Epithelial cell of esophagus (primary cell): Measurements from ENCODE around the gene C19orf38.

ENCODE experiments used
- DNase-seq: peaks from one replicate; pipeline ENCODE4 v3.0.0; 2010; ENCODE audit warnings: low read depth
- H3K4me3 ChIP-seq: 2 replicates; pipeline ENCODE4 v1.5.1; 2011; ENCODE audit warnings: mild to moderate bottlenecking, low read length, control low read depth
- TF ChIP-seq, protein P1 (sequence below): IDR thresholded peaks from 2 replicates; pipeline ENCODE4 v1.5.1; 2011; ENCODE audit warnings: low read depth, mild to moderate bottlenecking, low read length, control low read depth, inconsistent platforms; ENCODE audit not compliant: insufficient read depth; ENCODE audit errors: missing control alignments

C19orf38 gene

GRCh38 chr19:10899151-10899653 is 51.0 kb downstream of the C19orf38 start:
- DNase-seq: peak; percentile 52
- TF ChIP-seq, protein P1, sequence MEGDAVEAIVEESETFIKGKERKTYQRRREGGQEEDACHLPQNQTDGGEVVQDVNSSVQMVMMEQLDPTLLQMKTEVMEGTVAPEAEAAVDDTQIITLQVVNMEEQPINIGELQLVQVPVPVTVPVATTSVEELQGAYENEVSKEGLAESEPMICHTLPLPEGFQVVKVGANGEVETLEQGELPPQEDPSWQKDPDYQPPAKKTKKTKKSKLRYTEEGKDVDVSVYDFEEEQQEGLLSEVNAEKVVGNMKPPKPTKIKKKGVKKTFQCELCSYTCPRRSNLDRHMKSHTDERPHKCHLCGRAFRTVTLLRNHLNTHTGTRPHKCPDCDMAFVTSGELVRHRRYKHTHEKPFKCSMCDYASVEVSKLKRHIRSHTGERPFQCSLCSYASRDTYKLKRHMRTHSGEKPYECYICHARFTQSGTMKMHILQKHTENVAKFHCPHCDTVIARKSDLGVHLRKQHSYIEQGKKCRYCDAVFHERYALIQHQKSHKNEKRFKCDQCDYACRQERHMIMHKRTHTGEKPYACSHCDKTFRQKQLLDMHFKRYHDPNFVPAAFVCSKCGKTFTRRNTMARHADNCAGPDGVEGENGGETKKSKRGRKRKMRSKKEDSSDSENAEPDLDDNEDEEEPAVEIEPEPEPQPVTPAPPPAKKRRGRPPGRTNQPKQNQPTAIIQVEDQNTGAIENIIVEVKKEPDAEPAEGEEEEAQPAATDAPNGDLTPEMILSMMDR: no peak
- H3K4me3 ChIP-seq: no peak overlapping the region

GRCh38 chr19:10907925-10908324 is 59.7 kb downstream of the C19orf38 start:
- DNase-seq: no peak
- H3K4me3 ChIP-seq: no peak overlapping the region
- TF ChIP-seq, protein P1: no peak

GRCh38 chr19:10908380-10908960 is 60.3 kb downstream of the C19orf38 start:
- no peak overlapping the region for H3K4me3 ChIP-seq
- no peak for DNase-seq
- TF ChIP-seq, protein P1: no peak

DNA sequence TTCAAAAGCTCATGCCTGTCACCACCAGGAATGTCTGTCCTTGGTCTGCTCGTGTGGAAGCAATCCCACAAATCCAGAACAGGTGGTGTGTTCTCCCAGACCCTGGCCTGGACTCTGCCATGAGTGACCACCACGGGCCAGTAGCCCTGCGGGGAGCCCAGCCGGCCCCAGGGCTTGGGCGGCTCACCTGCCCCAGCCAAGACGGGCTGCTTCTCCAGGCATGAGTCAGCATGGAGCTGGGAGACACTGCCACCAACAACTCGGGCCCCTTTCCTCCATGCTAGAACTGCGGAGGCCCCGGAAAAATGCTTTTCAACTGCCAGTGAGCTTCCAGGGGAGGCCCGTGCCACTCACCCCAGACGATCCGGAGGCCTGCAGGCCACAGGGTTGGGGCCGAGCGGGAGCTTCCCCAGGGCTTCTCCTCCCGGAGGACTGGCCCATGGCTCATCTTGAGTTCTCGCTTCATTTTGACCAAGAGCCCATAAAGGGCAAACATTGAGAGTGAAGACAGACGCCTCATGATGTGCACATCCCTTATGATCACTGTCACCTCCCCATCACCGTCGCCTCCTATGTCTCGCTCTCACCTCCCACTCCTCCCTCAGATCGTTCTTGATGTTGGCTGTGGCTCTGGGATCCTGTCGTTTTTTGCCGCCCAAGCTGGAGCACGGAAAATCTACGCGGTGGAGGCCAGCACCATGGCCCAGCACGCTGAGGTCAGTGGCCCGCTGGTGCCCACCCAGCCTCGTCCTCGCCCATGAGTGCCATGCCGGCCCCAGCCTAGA is 63.6 kb downstream of the C19orf38 start:
- H3K4me3 ChIP-seq: no peak overlapping the region
- DNase-seq: no peak
- TF ChIP-seq, protein P1: no peak

DNA sequence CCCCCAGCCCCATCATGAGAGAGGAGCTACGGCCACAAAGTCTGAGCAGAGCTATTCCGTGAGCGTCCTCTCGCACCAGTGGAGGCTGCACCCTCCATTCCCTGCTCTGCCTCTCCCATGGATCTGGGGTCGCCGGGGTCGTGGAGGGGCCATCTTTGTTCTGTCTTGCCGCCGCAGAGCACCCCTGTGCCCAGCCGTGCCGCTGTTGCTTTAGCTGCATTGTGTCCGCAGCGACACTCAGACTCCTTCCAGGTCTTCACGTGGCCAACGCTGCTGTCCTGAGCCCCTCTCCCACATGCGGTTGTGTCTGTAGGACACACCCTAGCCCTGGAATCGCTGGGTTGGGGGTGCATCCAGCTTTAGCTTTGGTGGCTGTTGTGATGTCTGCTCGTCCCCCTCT is 64.4 kb downstream of the C19orf38 start:
- TF ChIP-seq, protein P1: no peak
- no peak for DNase-seq
- H3K4me3 ChIP-seq: no peak overlapping the region

DNA sequence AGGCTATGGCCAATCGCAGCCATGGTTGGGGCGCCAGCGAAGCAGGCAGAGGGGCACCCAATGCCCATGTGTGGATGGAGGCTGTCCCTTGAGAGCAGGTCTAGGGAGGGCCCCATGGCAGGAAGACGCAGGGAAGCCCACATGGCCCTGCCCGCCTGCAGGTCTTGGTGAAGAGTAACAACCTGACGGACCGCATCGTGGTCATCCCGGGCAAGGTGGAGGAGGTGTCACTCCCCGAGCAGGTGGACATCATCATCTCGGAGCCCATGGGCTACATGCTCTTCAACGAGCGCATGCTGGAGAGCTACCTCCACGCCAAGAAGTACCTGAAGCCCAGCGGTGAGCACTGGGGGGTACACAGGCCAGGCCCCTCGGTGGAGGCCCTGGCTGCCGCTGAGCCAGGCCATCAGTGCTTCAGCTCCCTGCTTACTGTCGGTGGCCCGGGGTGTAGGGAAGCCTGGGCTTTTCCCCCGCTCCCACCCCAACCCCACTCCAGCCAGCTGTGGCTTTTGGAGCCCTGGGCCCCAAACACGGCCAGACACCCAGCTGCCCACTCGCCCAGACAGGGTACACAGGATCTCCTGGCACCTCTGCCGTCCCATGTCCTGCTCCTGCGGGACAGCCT is 65.6 kb downstream of the C19orf38 start:
- TF ChIP-seq, protein P1: no peak
- no peak for DNase-seq
- H3K4me3 ChIP-seq: no peak overlapping the region
